Activated CD4-positive, alpha-beta T cell treated with anti-CD3 and anti-CD28 coated beads, Interleukin-2, amount 50 U/mL, for 1 hour (primary cell): ENCODE results near the gene CASK.
A peak's percentile ranks its signal among the peaks of the same experiment; 100 is the strongest.
"Not testable (repeated sequence)": the region's sequence is repeated elsewhere in the genome, so short reads cannot be mapped to it uniquely, and the experiment has no call there.

Source experiments
- DNase-seq: peaks from one replicate; pipeline ENCODE4 v3.0.0-alpha.2; 2020

CASK gene

DNA sequence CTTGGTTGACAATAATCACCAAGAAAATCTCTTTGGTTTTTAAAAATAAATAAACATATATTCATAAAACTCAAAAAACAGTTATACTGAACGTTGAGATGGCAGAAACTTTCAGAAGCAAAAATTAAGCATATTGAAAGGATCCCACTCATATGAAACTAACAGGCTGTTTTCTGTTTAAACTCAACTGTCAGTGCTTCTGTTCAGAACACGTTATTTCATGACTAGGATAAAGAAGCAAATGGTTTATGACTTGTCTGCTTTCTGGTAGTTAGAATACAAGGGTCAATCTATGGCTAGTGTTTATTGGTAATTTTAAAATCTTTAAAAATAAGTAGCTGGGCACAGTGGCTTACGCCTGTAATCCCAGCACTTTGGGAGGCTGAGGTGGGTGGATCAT lies 195.2 kb downstream of the CASK start:
- DNase-seq: no peak

DNA sequence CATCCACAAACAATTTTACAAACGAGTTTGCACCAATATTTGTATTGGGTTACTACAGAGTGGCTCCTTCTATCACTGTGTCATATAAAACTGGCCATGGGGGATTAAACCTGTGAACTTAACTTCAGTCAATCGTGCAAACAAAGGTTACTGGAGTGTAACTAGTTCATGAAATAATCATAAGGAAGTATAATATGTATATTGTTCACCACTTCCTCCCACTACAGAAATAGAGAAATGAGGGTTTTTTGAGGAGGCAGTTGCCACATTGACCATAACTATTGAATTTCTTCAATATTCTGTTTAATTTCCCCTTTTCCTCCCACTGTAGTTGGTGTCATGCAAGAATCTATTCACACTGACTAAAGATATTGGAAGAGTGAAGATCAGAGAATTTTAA lies 199.5 kb downstream of the CASK start, which contains the start of gene GPR82:
TSS of gene GPR82 (plus strand) at position 356 of the 400 bp plus-strand sequence. CDS start 2,846 bp downstream, outside the sequence.
- DNase-seq: no peak

DNA sequence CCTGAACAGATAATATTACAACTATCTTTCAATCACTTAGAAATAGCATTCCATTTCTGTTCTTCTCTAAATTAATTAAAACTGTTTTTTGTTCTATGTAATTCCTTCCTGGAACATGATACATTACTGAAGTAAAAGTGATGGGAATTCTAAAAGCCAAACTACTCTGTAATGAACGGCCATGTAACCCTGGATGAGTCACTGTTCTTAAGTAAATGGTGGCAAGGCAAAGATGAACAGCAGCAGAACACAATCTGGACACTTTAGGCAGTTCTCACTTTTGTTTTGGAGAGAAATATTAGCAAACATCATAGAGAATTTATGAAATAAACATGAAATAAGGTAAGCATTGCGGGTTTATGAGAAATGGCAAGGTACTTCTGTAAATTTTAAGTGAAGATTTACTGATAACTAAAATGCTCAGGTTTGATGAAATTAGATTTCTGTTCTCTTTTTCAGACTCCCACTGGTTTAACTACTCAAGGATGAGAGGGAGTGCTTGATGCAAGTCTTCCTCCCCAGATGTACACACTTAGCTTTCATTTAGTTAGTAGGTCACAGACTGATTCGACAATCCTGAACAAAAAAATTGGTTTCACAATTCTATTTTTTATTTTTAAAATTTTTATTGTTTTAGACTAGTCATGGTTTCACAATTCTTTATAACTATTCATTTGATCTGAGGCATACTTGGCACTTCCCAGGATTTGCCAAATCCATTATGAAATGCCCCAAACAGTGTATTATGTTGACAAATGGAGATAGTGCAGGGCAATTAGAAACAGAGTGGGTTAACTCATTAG lies 200.3 kb downstream of the CASK start:
- no peak for DNase-seq

DNA sequence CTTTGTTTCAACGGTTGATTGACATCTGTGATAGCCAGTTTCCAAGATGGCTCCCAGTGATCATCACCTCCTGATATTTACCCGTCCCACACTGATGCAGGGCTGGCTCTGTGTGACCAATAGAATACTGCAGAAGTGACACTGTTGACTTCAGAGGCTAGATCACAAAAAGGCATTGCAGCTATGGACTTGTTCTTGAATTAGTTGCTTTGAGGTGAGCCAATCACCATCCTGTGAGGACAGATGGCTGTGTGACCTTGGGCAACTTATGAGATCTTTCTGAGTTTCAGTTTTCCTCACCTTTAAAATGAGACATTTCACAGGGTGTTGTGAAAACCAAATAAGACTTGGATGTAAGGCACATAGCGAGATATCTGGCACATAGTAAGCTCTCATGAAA lies 201.1 kb downstream of the CASK start:
- DNase-seq: no peak

DNA sequence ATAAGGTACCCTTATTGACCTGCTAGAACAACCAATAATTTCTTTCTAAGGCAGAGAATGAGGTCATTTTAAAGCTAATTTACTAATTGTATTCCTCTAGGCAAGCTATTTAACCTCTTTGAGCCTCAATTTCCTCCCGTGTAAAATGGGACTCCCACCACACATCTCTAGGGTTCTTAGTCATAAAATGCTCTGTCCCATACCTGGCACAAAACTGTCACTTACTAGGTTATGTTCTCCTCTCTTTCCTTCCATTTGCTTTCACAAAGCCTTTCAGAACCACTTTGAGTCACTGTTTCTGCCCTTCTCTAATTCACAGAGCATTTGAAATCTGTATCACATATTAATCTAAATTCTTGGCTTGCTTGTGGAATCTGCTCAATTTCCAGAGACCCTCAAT lies 201.8 kb downstream of the CASK start:
- DNase-seq: no peak

DNA sequence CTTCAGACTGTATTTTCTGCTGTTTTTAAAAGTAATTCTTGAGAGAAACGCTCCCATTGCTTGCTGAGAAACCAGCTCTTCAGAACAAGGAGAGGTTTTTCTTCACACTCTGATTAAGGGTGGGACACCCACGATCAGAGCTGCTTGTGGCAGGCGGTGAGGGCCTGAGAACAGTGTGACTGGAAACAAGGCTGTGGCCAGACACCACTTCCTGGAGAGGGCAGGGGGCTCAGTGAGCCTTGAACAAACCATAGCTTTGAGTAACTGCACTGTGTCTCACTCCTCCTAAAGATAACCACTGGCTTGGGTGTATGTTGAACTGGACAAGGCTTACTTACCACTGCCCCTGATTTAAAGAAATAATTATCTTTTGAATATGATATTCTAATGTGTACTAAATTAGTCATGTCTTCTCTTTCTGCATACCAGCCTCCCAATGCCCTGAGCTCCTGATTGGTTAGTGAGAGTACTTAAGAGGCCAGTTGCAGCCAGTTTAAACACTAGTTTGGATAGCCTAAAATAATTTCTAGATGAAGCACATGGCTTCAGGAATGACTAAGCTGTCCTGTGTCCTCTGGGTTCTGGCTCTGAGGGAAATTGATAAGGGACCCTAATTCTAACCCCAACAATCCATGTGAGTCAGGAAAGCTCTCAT lies 203.1 kb downstream of the CASK start:
- peak; percentile 8 for DNase-seq

DNA sequence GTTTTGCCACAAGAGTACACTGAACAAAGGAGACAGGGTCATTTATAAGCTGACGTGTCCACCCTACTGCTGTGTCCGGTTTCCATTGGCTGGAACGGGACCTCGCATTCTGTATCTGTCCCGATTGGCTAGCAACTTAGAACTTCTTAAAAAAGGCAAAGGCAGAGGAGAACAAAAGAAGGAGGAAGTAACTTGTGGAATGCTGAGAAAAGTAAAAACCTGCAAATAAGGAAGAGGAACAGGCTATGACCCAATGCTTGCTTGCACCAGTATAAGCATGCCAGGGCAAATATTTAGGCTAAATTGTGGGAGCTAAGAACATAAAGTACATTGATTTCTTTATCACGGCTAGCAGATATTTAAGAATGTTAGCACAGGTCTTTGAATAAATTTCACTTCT lies 203.7 kb downstream of the CASK start:
- DNase-seq: not testable (repeated sequence)

DNA sequence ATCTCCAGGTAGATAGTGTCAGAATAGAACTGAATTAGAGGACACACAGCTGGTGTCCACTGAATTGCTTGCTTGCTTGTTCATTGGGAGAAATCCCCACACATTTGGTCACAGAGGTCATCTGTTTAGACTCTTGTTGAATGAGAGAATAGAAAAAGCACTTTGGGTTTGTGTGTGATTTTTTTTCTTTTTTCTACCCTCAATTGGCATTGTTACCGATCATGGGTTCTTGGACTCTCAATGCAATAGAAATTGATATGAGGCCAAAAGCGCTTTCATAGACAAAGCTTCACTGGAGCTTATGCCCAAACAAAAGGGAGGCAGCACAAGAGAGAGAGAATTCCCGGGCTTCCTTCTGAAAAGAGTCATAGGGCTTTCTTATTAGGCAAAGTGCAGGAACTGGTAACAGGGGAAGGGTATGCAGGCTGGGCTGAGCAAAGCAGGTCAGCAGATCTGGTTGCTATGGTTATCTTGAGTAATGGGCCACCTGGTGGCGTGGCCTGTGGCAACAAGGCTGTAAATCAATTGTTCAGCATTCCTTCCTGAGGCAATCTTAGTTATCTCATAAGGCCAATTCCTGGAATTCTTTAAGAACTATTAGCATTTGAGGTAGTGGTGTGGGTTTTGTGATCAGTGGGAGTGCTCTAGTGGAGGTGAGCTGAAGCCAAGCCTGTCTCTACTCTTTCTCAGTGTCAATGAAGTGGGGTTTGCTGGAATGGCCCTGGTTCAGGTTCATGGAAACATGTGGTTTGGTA lies 204.7 kb downstream of the CASK start:
- DNase-seq: no peak

DNA sequence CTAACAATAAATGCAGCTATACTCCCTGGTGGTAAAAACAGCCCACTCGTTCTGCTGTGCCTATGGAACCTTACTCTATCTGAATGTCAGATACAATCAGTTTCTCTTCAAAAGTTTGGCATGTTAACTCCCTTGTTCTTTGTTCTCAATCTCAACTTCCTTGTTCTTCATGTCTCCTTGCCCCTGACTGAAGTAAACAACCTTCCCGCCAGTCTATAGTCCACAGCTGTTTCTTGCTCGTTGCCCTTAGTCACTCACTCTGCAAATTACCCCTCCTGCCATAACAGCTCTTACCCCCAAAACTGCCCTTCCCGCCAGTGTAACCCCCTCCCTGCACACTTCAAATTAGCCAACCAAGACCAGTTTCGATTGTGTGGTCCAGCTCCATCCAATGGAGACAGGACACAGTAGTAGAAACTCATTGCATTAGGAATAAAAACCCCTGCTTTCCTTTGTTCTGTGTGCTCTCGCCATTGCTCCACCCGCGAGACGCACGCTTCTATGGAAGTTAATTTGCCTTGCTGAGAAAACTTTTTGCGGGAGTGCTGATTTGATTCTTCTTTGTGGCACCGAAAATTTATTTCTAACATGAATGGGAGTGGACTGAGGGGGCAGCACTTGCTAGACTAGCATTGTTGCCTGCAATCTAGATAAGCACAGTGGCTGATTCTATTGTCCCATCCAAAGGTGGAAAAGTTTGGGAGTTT lies 206.4 kb downstream of the CASK start:
- no peak for DNase-seq

DNA sequence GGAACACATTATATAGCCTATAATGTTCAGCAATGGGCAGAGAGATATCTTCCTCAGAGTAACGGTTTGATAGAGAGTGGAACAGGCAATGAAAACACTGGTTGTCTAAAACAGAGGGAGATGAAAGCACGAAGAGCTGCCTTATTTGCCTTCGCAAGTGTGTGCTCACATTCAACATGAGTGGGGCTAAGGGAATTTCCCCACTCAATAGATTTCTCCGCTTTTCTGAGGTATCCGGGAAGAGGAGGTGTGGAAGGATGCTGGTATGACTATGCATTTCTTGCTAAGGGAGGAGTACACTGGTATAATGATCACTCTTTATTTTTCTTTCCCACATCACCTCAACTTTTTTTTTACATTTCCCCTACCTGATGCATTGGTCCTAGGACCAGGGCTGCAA lies 207.1 kb downstream of the CASK start:
- DNase-seq: no peak

DNA sequence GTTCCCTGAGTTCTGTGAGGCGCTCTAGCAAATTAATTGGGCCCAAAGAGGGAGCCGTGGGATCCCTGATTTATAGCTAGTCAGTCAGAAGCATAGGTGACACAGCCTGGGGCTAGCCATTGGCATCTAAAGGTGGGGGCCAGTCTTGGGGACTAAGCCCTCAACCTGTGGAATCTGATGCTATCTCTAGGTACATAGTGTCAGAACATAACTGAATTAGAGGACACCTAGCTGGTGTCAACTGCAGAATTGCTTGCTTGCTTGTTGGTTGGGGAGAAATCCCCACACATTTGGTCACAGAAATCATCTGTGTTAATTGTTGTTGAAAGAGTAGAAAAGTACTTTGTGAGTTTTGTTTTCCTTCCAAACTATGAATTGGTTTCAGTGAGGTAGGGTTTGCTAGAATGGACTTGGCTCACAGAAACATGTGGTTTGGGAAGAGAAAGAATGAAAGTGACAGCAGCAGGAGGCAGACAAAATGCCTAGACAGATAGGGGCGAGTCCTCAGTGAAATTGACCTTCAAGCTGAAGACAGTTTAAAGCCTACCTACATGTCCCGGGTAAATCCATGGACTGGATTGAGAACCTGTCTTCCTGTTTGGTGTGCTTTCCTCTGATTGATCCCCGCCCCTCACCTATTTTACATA lies 212.2 kb downstream of the CASK start:
- DNase-seq: no peak

DNA sequence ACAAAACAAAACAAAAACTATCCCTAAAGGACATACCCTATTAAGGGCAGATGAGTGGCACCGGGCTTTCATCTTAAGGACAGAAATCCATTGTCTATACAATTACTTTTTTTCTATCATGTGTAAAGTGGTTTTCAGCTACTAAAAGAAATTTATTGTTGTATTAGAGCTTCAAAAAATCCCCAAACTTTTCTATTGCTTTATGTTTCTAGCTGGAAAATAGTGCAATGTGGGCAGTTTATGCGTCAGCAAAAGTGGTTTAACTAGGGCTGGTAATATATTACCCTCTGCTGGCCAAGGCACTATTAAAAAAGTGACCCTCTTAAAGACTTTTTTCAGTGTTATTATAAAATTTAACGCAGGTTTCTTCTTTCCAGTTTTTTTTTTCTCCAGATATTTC lies 214.9 kb downstream of the CASK start:
- DNase-seq: no peak

DNA sequence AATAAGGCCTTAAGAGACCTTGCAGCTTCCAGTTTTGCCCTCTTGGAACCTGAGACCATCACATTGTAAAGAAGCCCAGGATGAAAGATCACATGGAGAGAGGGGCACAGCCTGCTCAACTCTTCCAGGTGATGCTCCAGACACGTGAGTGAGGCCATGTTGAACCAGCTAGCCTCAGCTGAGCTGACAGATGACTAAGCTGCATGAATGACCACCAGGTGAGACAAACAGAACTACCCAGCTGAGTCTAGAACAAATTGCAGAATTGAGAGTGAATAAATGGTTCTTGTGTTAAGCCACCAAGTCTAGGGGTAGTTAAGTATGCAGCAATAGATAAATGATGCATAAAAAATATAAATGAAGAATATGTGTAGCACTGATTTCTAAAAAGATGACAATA lies 216.1 kb downstream of the CASK start:
- no peak for DNase-seq

DNA sequence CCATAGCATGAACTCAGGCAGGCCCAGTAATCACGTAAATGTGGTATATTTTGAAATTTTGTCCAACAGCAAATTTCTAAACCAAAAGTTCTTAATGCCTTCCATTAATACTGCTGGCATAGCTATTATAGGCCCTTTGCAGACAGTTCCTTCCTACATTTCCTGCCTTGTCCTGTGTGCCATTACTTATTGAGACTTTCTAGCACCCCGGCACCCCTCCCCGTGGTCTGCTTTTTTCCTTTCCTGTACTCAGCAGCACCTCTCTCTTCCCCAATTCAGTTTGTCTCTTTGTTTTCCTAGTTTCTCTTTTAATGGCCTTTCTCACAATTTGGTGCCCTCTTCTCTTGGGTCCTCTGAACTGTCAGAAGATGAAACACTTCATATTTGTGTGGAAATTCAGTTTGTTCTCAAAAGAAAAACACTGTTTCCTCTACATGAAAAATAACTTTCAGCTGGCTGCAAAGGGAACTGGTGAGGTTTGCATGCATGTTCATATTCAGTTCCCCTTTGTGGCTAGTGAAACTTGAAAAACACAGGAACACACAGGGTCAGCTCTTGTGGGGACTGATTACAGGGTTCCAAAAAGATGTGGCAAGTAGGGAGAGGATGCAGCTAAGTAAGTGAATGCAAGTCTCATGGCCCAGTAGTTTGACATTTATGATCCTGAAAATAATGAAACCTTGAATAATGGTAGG lies 217.5 kb downstream of the CASK start:
- DNase-seq: no peak

DNA sequence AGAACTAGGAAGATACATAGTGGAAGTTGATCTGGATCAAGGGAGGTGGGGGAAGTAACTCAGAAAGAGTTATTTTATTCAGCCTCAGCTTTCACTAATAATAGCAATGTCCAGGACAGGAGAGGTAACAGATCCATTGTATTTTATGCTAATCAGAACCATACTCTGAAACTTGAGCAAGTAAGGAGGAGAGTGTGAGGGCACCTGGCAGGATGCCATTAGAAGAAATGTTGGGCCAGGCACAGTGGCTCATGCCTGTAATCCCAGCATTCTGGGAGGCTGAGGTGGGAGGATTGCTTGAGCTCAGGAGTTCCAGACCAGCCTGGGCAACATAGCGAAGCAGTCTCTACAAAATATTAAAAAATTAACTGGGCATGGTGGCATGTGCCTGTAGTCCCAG lies 218.3 kb downstream of the CASK start:
- no peak for DNase-seq

DNA sequence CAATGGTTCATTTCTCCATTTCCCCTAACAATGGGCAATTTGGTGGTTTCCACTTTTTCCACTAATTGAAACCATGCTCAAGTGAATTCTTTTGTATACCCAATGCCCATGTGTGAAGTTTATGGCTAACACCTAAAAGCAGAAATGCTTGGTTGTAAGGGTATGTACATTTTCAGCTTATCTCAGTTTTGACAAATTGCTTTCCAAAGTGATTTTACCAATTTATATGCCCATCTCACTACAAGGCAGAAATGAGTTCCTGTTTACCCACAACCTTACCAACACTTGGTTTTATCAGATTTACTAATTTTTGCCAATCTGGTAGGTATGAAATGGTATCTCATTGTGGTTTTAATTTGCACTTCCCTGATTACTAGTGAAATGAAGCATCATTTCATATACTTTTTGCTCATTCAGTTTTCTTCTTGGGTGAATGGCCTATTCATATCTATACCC lies 219.8 kb downstream of the CASK start:
- no peak for DNase-seq

DNA sequence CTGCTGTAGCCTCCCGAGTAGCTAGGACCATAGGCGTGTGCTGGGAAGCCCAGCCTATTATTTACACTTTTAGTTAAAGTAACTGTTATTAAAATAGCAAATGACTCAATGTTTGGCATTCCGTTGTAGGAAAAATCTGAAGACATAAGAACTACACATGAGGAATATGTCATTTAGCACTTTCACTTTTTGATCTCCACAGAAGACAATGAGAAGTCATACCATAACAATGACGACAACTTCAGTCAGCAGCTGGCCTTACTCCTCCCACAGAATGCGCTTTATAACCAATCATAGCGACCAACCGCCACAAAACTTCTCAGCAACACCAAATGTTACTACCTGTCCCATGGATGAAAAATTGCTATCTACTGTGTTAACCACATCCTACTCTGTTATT lies 227.9 kb downstream of the CASK start:
- DNase-seq: no peak

DNA sequence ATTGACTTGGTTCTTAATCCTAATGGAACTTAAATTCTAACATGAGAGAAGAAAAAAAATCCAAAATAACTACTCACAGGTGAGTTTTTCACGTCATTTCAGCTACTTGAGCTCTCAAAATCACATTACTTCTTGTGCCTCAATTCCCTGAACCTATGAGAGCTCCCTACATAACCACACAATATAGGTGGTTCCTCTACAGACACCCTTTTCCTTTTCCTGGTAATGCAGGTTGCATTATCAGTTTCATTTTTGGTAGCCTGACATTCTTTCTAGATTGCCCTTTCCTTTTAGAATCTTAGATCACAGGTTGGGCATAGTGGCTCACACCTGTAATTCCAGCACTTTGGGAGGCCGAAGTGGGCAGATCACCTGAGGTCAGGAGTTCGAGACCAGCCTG lies 230.3 kb downstream of the CASK start:
- no peak for DNase-seq

DNA sequence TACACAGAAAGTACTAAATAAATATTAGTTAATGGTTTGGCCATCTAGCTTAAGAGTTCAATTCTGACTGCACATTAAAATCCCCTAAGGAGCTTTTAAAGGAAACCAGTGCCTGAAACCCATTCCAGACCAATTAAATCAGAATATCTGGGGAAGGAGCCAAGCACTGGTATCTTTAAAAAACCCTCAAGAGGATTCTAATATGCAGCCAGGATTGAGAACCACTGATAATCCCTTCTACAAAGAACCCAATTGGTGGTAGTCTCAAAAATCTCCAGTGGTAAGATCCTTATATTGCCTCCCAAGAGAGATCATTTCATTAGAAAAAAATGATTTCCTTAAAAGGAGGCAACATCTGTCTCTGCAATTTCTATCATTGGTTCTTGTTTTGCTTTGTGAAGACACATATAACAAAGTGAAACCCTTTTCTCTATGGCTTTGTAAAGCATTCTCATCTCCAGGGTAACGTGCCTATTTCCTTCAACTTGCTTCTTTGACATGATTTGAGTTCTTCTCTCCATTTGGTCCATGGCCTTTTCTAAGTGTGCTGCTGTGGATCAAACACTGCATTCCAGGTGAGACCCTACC lies 231.1 kb downstream of the CASK start:
- no peak for DNase-seq

DNA sequence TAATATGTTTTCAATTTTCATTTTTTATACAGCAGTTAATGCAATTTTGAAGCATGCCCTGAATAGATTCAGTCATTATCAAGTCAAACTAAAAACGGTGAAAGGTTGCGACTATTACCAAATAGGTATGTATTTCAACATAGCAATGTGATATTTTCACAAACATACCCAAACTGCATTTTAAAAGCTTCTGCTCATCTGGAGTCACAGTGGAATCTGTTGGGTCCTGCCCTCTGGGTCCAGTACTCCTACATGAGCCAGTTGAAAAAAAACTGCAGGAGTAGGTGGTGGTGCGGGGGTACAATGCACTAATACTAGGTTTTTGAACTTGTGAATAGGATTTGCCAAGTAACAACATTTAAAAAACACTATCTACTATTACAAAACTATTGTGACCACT lies 233.6 kb downstream of the CASK start:
- no peak for DNase-seq

DNA sequence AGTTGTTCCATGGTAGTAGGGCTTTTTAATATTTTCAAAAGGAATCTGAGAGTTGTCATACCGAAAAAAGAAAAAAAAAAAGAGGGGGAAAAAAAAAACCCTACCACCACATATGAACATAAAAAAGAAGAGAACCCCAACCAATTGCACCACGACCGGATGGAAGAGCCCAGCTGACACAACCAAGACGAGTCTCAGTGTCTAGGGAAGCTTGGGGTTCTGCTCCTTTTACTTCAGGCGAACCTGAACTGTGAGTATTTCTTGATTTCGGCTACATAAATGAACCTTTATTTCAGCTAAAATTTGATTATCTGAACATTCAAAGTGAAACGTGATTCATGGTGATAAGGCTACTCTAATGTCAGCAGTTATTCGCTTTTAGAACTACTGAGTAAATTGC lies 234.5 kb downstream of the CASK start, which contains the start of gene GPR34:
TSS of gene GPR34 (plus strand) at position 139 of the 400 bp plus-strand sequence. CDS start 6,661 bp downstream, outside the sequence.
- DNase-seq: no peak
